Measurements from ENCODE around the gene FOXK1.

The FOXK1 gene

GRCh38 chr7:4722308-4722707, 40.2 kb downstream of the FOXK1 start:
- no peak for DNase-seq (ENCODE audit: low read depth in 2 of 2)

GRCh38 chr7:4722960-4723630, 41.0 kb downstream of the FOXK1 start:
- DNase-seq (ENCODE audit: low read depth in 2 of 2), result no peak

- DNase-seq (ENCODE audit: low read depth in 2 of 2), result no peak
These were observed 42.5 kb downstream of the FOXK1 start for GRCh38 chr7:4724648-4725013.

DNA sequence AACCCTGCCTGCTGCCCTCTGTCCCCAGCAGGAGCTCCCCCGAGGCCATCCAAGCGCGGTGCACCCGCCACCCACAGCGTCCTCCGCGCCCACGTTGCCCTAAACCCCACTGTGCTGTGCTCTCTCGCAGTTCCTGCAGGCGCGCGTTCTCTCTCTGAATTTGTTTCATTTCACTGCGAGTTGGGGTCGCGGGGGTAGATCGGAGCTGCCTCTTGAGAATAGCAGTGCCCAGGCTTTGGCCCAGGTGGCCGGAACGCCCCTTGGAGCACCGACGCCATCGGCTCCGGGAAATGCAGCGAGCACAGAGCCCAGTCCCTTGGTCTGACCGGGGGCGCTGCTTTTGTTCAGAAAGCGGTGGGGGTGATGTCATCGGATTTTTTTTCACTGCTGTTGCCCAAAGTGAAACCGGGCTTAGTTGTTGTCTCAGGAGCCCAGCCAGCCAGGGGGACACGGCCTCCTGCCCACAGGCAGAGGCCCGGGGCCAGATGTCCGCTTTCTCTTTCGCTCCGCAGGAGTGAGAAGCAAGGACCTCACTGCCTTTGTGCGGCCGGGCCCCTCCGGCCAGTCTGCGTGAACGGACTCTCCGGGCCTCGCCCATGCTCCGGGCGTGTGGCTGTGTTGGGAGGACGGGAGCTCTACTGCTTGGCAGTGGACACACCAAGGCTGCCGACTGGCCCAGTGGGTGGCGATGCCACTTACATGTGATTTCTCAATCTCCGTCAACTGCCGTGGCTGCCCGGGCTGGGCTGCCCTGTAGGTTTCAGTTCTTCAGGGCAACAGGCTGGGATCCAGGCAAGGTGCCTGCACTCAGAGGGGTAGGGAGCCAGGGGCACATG, 43.1 kb downstream of the FOXK1 start:
- DNase-seq (ENCODE audit: low read depth in 2 of 2), result peak in 1 of 2 donors; percentile 32

GRCh38 chr7:4725850-4726450, 43.9 kb downstream of the FOXK1 start:
- no peak for DNase-seq (ENCODE audit: low read depth in 2 of 2)

- DNase-seq (ENCODE audit: low read depth in 2 of 2), result no peak
These were observed 44.5 kb downstream of the FOXK1 start for GRCh38 chr7:4726566-4726965.

DNA sequence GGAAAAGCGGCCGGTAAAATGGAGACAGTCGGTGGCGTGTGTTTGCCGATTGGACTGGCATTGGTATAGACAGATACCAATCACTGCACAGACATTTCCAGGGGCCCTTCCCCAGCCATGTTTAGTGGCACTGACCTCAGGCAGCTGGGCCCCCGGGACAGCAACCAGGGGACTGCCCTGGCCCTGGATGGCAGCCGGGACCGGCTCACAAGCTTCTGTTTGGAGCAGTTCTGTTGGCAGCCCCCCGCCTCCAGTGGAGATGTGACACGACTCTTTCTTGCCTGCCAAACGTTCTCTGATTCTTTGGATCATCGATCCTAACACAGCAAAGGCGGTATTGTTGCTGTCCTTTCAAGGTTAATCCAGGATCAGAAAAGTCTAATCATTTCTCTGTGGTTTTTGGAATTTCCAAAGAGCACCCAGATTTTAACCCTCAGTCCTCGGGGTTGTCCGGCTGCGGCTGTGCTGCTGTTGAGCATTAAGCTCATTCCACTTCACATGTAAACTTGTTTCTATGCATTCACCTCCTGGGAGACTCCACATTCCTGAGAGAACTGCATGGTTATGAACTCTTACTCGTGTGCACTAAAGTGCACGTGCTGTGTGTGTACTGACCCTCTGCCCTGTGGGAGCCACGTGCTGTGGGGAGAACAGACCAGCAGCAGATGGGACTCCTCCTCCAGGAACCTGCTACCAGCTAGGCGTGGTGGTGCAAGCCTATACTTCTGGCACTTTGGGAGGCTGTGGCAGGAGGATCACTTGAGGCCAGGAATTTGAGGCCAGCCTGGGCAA, 46.0 kb downstream of the FOXK1 start:
- no peak for DNase-seq (ENCODE audit: low read depth in 2 of 2)

DNA sequence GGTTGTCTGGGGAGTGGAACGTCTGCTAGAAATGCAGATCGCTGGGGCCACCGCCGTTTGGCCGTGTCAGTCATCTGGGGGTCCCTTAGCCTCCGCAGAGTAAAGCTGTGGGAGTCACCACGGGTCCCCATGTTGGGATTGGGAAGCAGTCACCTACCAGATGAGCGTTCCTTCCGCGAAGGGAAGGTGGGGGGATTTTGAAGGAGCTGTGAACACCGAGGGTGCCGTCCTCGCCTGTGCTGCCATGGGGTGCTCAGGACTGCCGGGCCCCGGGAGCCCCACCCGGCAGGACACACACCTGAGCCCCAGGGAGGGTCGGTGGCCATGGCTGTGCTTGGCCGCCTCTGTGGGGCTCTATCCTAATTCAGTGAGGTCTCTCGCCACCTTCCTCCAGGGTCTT, 47.2 kb downstream of the FOXK1 start:
- DNase-seq (ENCODE audit: low read depth in 2 of 2), result no peak

DNA sequence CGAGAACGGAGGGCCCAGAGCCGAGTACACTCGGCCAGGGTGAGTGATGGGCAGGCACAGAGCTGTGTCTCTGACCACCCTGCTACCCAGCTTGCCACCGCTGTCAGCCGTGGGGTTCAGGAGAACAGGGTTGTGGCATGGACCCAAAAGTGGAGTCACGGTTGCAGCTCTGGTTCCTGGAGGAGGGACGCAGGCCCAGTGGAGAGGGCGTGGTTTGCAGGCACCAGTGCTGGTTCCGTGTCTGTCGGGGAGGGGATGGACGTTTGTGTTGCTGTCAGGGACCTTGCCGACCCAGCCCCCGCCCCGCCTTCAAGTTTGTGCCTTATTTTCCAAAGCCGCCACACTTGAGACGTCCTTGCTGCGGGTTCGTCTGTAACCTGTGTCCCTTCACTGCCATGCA, 48.2 kb downstream of the FOXK1 start:
- DNase-seq (ENCODE audit: low read depth in 2 of 2), result no peak

DNA sequence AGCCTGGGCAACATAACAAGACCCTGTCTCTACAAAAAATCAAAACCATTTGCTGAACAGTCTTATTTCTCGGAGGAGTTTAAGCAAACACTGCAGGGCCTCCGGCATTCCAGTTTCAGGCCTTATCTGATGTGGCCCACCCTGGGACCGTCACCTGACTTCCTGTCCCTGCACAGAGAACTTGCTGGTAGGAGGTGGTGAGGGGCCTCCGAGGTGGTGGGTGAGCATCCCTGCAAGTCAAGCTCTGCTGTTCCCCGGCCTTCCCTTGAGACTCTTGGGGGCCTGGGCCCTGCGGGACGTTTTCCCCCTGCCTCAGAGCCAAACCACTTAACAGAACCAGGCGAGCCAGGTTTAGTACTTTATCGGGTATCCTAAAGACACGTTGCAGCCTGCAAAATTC, 48.9 kb downstream of the FOXK1 start:
- DNase-seq (ENCODE audit: low read depth in 2 of 2), result no peak

GRCh38 chr7:4731803-4732202, 49.7 kb downstream of the FOXK1 start:
- no peak for DNase-seq (ENCODE audit: low read depth in 2 of 2)

GRCh38 chr7:4733936-4734528, 51.9 kb downstream of the FOXK1 start:
- no peak for DNase-seq (ENCODE audit: low read depth in 2 of 2)

- DNase-seq (ENCODE audit: low read depth in 2 of 2), result no peak
These were observed 52.7 kb downstream of the FOXK1 start for GRCh38 chr7:4734587-4735345.

GRCh38 chr7:4737300-4737699, 55.2 kb downstream of the FOXK1 start:
- no peak for DNase-seq (ENCODE audit: low read depth in 2 of 2)

DNA sequence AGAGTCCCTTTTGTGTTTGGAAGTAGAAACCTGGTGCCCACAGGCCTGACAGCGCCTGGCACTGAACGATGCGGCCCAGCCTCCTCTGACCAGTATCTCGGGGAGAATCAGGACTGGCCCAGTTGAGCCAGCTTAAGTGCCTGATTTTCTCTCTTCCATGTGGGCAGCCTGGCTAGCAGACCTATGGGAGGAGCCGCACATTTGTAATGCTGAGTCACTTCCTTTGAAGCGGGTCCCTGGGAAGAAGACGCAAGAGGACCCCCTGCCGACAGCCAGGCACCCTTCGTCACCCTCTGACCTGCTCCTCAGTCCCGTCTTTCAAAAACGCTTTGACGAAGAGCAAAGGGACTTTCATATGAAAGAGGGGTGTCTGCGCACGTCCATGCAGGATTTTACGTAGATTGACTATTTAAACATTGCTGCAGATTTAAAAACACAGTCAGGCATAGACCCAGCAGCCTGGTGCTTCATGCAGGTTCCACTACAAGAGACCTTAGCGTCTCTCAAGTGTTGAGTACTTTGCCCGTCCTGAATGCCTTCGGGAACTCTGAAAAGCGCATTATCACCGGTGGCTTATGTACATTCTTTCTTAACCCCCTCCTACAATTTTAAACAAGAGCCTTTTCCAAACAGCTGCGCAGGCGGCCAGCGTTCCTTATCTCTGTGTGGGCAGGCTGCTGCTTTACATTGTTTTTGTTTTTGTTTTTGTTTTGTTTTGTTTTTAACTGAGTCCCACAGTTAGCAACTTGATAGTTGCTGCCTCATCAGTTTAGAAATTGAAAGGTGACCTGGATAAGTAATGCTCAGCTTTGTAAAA, 56.8 kb downstream of the FOXK1 start:
- DNase-seq (ENCODE audit: low read depth in 2 of 2), result no peak

- DNase-seq (ENCODE audit: low read depth in 2 of 2), result no peak
These were observed 57.5 kb downstream of the FOXK1 start for GRCh38 chr7:4739528-4739992.

- DNase-seq (ENCODE audit: low read depth in 2 of 2), result no peak
These were observed 58.7 kb downstream of the FOXK1 start for GRCh38 chr7:4740796-4741195.

- no peak for DNase-seq (ENCODE audit: low read depth in 2 of 2)
These were observed 60.0 kb downstream of the FOXK1 start for GRCh38 chr7:4742051-4742573.

DNA sequence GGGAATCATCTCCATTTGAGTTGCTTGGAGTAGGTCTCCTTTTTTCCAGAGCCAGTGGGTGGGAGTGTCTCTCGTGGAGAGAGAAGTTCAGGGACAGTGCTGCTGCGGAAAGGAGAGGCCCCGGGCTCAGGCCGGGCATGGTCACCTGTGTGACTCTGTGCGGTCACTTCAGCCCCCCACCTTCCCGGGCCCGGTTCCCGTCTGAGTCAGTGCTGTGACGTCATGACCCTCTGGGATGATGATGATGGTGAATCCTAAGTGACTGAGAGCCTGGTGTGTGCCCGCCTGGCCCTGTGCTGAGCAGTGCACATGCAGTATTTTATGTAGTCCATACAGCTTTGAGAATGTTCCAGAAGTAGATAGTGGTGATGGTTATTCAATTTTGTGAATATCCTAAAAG, 60.8 kb downstream of the FOXK1 start:
- no peak for DNase-seq (ENCODE audit: low read depth in 2 of 2)

All from stimulated activated CD8-positive, alpha-beta memory T cell treated with anti-CD3 and anti-CD28 coated beads, Interleukin-15, amount 100 ng/mL, for 4 hours (primary cell).